Uterus (tissue), 2 donors: ENCODE results near the gene FEM1A.

ENCODE experiments used
- CTCF ChIP-seq, 4 experiments: fragments of 200-600 bp in 2 of 4; fragments of 450-650 bp in 2 of 4; sonication (generic) in 2 of 4; IDR thresholded peaks; one replicate each; pipeline ENCODE4 v1.5.1; 2016 to 2019; ENCODE audit warnings: antibody characterized with exemption in 4 of 4, mild to moderate bottlenecking in 2 of 4, moderate library complexity in 1 of 4
- POLR2A ChIP-seq, 2 donors: fragments of 450-650 bp; IDR thresholded peaks; one replicate each; pipeline ENCODE4 v1.6.1; 2016; ENCODE audit warnings: antibody characterized with exemption in 2 of 2, mild to moderate bottlenecking in 1 of 2, moderate library complexity in 1 of 2

- TF ChIP-seq CTCF (IDR thresholded peaks at IDR 0.05) (no peak), POLR2A (IDR thresholded peaks at IDR 0.05) (no peak)
Measured at GRCh38 chr19:4759388-4760284, 31.9 kb upstream of the FEM1A start.
